ENCODE results near the gene SMYD3. TPM values are rescaled to one million over a fixed set of nuclear protein-coding genes. Genes with fewer than 3 reads are reported as not detected.

Gene SMYD3
- polyA plus RNA-seq, 2 of the 4 experiments (the other 2 are of a cell fraction) = 18.2 to 35.2 TPM

DNA sequence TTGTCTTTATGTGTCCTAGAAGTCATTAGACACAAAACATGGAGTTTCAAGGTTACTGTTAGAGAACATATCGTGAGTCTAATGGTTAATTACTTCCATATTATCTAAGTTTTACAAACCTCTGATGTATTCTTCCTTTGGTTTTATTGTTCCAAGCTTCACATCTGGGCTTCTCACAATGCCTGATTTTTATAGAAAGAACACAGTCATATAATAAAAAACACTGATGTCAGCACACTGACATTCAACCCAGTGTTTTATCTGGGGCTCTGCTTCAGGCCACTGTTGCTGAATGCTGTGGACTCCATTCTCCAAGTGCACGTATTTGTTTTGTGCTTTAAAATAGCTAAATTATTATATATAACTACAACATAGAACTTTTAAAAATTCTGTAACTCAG is 232.9 kb downstream of the SMYD3 start:
- ATAC-seq (no peak), FAIRE-seq (no peak), DNase-seq (ENCODE audit: low read depth in 1 of 2, low spot score in 1 of 2) (no peak)
- Histone ChIP-seq H3K4me2 (no peak overlapping the region), H3K27ac (no peak overlapping the region), H3K4me3 (no peak overlapping the region), H3K9me3 (no peaks in the 10 kb centered on the region), H3K4me1 (no peaks in the 10 kb centered on the region)
- WGBS (ENCODE audit: missing lambda C conversion rate) = 93% methylated on average over 2 of the region's 2 CpGs
- POLR2A ChIA-PET = no interaction called here
- CTCF ChIA-PET = no interaction called here
- TF ChIP-seq, protein P1, sequence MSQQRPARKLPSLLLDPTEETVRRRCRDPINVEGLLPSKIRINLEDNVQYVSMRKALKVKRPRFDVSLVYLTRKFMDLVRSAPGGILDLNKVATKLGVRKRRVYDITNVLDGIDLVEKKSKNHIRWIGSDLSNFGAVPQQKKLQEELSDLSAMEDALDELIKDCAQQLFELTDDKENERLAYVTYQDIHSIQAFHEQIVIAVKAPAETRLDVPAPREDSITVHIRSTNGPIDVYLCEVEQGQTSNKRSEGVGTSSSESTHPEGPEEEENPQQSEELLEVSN (IDR thresholded peaks at IDR 0.05; ENCODE audit: borderline replicate concordance, low read depth) = no peak
- TF ChIP-seq JUNB (IDR thresholded peaks at IDR 0.05) (no peak), ZNF302 (CRISPR knock-in tag; IDR thresholded peaks at IDR 0.05) (no peak), FOXS1 (CRISPR knock-in tag; IDR thresholded peaks at IDR 0.05) (no peak), TFCP2L1 (CRISPR knock-in tag; IDR thresholded peaks at IDR 0.05) (no peak), HEYL (CRISPR knock-in tag; IDR thresholded peaks at IDR 0.05) (no peak), RFX5 (IDR thresholded peaks at IDR 0.05) (no peak), CBX2 (IDR thresholded peaks at IDR 0.05; ENCODE audit: borderline replicate concordance, low read depth) (no peak), RARB (CRISPR knock-in tag; IDR thresholded peaks at IDR 0.05) (no peak), HOXA7 (CRISPR knock-in tag; IDR thresholded peaks at IDR 0.05) (no peak), SREBF2 (IDR thresholded peaks at IDR 0.05) (no peak), PHF8 (IDR thresholded peaks at IDR 0.05; ENCODE audit: borderline replicate concordance, low read depth) (no peak), BHLHE40 (IDR thresholded peaks at IDR 0.05; ENCODE audit: low read depth, low read length) (no peak), POLR2AphosphoS2 (conservative IDR thresholded peaks at IDR 0.05; ENCODE audit: low read length) (no peak), KDM1A (IDR thresholded peaks at IDR 0.05; ENCODE audit: low read depth) (no peak), MAZ (IDR thresholded peaks at IDR 0.05; ENCODE audit: borderline replicate concordance, low read depth, low read length) (no peak), CHD4 (IDR thresholded peaks at IDR 0.05; ENCODE audit: borderline replicate concordance) (no peak), BCL3 (IDR thresholded peaks at IDR 0.05) (no peak)
- TF ChIP-seq, protein P2, sequence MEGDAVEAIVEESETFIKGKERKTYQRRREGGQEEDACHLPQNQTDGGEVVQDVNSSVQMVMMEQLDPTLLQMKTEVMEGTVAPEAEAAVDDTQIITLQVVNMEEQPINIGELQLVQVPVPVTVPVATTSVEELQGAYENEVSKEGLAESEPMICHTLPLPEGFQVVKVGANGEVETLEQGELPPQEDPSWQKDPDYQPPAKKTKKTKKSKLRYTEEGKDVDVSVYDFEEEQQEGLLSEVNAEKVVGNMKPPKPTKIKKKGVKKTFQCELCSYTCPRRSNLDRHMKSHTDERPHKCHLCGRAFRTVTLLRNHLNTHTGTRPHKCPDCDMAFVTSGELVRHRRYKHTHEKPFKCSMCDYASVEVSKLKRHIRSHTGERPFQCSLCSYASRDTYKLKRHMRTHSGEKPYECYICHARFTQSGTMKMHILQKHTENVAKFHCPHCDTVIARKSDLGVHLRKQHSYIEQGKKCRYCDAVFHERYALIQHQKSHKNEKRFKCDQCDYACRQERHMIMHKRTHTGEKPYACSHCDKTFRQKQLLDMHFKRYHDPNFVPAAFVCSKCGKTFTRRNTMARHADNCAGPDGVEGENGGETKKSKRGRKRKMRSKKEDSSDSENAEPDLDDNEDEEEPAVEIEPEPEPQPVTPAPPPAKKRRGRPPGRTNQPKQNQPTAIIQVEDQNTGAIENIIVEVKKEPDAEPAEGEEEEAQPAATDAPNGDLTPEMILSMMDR (IDR thresholded peaks at IDR 0.05) = no peak
- TF ChIP-seq, protein P3, sequence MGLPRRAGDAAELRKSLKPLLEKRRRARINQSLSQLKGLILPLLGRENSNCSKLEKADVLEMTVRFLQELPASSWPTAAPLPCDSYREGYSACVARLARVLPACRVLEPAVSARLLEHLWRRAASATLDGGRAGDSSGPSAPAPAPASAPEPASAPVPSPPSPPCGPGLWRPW (IDR thresholded peaks at IDR 0.05) = no peak

GRCh38 chr1:246271516-246271915 is 235.6 kb downstream of the SMYD3 start:
- H3K4me1 ChIP-seq = no peaks in the 10 kb centered on the region
- ATAC-seq = no peak
- DNase-seq (ENCODE audit: low read depth in 1 of 2, low spot score in 1 of 2) = no peak
- 92% methylated on average over 4 of the region's 4 CpGs for WGBS (ENCODE audit: missing lambda C conversion rate)
- TF ChIP-seq HEYL (CRISPR knock-in tag; IDR thresholded peaks at IDR 0.05) (no peak), KDM1A (IDR thresholded peaks at IDR 0.05; ENCODE audit: low read depth) (no peak), RCOR1 (IDR thresholded peaks at IDR 0.05; ENCODE audit: low read depth, low read length) (no peak), RAD21 (conservative IDR thresholded peaks at IDR 0.05 in 1 of 2, IDR thresholded peaks at IDR 0.05 in 1 of 2) (no peak), CHD2 (IDR thresholded peaks at IDR 0.05; ENCODE audit: low read length, partially characterized antibody) (no peak), CBX8 (IDR thresholded peaks at IDR 0.05) (no peak), TP53 (CRISPR knock-in tag; IDR thresholded peaks at IDR 0.05) (no peak), KDM5A (IDR thresholded peaks at IDR 0.05) (no peak), RARB (CRISPR knock-in tag; IDR thresholded peaks at IDR 0.05) (no peak), POLR2AphosphoS2 (conservative IDR thresholded peaks at IDR 0.05; ENCODE audit: low read length) (no peak), HOXA7 (CRISPR knock-in tag; IDR thresholded peaks at IDR 0.05) (no peak), HMGXB4 (CRISPR knock-in tag; IDR thresholded peaks at IDR 0.05; ENCODE audit: borderline replicate concordance) (no peak), NPAS2 (CRISPR knock-in tag; IDR thresholded peaks at IDR 0.05; ENCODE audit: borderline replicate concordance) (no peak), CBX2 (IDR thresholded peaks at IDR 0.05; ENCODE audit: borderline replicate concordance, low read depth) (no peak), JUNB (IDR thresholded peaks at IDR 0.05) (no peak)
- TF ChIP-seq, protein P4, sequence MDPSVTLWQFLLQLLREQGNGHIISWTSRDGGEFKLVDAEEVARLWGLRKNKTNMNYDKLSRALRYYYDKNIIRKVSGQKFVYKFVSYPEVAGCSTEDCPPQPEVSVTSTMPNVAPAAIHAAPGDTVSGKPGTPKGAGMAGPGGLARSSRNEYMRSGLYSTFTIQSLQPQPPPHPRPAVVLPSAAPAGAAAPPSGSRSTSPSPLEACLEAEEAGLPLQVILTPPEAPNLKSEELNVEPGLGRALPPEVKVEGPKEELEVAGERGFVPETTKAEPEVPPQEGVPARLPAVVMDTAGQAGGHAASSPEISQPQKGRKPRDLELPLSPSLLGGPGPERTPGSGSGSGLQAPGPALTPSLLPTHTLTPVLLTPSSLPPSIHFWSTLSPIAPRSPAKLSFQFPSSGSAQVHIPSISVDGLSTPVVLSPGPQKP (IDR thresholded peaks at IDR 0.05; ENCODE audit: low read depth, low read length) = no peak
- no peak overlapping the region for H3K4me2 ChIP-seq
- ChIA-PET POLR2A (no interaction called here), CTCF (interaction anchor here (0.5 kb wide), 1 partner anchor 16 kb away, joined by 3 read pairs; no protein-coding TSS in a partner anchor)
- no peaks in the 10 kb centered on the region for H3K9me3 ChIP-seq
- H3K27ac ChIP-seq = no peak overlapping the region
- no peak for FAIRE-seq
- H3K4me3 ChIP-seq = no peak overlapping the region
